ENCODE data around the gene UBR2. TPM values are rescaled to one million over a fixed set of nuclear protein-coding genes. Genes with fewer than 3 reads are reported as not detected.
"Not testable (repeated sequence)": the region's sequence is repeated elsewhere in the genome, so short reads cannot be mapped to it uniquely, and the experiment has no call there.

UBR2 gene
- total RNA-seq, 1 donor from 2014 or later = 32.0 TPM

DNA sequence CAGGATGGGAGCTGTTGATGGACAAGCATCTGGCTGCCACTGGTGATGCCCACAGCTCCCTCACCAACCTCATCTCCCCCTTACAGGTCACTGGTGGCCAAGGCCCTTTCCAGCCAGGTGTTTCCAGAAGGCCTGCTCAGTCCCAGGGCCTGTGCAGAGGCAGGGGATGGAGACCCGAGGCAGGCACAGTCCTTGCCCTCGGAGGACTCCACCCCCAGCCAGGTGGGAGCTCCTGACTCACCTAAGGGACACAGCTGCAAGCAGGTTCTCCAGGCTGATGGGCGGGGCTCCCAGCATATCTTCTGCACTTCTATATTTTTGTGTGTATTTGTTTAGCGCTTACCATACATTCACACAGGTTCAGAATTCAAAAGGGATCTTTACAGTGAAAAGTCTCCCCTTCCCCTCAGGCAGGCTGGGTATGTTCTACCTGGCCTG is 141.1 kb downstream of the UBR2 start:
- ATAC-seq (ENCODE audit: poor library complexity) = no peak
- intact Hi-C loops (cut with DNase I) = no loop called here

DNA sequence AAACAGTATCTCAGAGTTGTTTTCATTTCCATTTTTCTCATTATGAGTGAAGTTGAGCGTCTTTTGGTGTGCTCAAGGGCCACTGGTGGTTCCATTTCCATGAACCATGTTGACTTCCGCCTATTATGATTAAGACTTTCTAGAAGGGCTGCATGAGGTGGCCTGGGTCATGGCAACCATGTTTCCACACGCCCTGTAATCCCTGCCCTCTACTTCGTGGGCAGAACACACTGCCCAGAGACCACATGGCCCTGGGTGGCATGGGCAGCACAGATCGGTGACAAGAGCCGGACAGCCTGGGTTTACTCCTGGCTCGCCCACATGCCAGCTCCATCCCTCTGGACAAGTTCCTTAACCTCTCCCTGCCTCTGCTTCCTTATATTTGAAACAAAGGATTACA is 143.8 kb downstream of the UBR2 start:
- intact Hi-C loops (cut with DNase I) = no loop called here
- no peak for ATAC-seq (ENCODE audit: poor library complexity)
- no peak for DNase-seq

More for the DNA sequence above, 141.1 kb downstream of the UBR2 start:
- DNase-seq = no peak

DNA sequence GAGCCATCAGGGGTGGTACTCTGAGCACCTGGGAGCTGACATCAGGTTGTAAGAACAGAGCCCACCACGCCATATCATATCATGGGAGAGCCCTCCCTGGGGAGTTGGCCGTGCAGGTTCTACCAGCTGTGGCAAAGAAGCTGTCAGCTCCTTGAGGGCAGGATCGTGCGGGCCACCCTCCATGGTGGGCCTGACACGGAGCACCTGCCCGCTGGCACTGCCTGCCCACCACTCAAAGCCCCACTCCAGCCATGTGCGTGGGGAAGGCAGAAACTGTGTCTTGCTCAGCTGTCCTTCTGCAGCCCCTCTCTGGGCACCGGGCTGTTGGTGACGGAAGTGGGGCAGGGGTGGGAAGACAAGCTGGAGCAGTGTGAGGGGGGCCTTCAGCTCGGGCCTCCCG is 144.3 kb downstream of the UBR2 start:
- no peak for DNase-seq
- ATAC-seq (ENCODE audit: poor library complexity) = no peak

DNA sequence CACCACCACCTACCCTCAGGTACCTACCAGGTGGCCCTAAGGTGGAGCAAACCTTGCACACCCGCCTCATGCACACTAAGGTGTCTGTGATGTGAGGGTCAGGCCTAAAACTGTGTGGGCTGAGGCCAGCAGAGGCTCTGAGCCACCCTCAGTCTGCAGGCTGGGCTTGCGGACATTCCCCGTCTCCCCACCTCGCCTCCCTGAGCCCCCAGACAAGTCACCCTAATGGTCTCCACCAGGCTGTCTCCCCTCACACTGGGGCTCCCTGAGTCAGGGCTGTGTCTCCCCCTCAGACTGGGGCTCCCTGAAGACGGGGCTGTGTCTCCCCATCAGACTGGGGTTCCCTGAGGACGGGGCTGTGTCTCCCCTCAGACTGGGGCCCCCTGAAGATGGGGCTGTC is 146.0 kb downstream of the UBR2 start:
- no peak for ATAC-seq (ENCODE audit: poor library complexity)
- DNase-seq = no peak
- intact Hi-C loops (cut with DNase I) = no loop called here

More for the DNA sequence above, 144.3 kb downstream of the UBR2 start:
- intact Hi-C loops (cut with DNase I) = no loop called here

DNA sequence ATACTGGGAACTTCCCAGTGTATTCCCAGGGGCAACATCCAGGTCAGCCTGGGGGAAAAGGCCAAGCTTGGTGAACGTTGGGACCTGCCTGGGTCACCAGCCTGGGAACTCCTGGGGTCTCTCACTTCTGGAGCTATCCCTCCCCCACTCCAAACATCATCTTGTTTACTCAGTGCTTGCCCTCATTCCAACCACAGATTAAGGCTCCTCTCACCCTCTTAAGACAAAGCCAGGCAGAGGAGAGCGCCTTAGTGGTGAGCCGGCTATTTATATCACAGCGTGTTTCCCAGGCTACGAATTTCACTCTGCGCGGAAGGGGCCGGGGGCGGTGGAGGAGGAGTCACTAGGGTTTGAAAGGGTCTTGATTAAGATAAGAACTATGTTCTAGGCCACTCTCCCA is 146.5 kb downstream of the UBR2 start:
- ATAC-seq (ENCODE audit: poor library complexity) (no peak), DNase-seq (no peak)
- intact Hi-C loops (cut with DNase I) = no loop called here

DNA sequence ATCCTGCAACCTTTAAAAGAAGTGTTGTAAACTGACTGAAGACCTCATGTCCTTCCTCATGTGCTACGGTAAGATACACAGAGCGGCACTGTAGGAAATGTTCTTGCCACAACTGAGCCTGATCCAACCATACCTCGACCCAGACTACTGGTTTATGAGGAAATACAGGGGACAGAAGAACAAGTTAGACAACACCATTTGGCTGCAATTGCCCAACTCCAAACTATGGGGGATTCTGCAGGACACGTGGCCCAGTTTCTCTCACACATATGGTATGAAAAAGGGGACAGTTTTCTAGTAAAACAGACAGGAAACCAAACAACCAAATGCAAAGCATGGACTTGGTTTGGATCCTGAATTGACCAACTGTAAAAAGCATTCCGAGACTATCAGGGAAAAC is 148.1 kb downstream of the UBR2 start:
- intact Hi-C loops (cut with DNase I) = no loop called here
- ATAC-seq (ENCODE audit: poor library complexity) (no peak), DNase-seq (no peak)

DNA sequence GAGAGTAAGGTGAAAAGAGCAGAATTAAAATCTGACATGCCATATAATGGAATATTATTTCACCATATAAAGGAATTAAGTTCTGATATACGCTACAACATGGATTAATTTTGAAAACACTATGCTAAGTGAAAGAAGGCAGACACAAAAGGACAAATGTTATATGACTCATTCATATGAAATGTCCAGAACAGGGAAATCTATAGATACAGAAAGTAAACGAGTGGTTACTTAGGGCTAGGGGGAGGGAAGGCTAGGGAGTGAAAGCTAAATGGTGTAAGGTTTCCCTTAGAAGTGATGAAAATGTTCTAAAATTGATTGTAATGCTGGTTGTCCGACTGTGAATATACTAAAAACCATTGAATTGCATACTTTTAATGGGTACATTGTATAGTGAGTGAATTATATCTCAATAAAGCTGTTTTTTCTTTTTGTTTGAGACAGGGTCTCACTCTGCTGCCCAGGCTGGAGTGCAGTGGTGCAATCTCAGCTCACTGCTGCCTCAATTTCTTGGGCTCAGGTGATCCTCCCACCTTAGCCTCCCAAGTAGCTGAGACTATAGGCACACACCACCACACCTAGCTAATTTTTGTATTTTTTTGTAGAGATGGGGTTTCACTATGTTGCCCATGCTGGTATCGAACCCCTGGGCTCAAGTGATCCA is 150.4 kb downstream of the UBR2 start:
- ATAC-seq (ENCODE audit: poor library complexity) (no peak), DNase-seq (no peak)
- intact Hi-C loops (cut with DNase I) = no loop called here

DNA sequence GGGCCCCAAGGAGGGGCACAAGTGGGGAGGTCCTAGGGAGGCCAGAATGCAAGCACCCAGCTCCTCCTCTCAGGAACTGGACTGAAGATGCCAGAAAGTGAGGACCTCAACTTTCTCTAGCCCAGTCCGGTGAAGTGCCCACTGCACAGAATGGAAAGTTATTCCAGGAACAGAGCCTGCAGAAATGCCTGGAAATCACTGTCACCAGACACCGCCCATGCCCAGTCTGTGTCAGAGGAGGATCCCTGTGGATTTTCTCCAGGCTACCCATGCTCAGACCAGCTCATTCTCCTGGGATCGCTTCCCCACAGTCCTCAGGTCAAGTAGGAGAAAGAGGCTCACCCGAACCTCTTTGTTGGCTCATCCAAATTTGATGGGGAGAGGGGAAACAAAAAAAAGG is 152.0 kb downstream of the UBR2 start:
- ATAC-seq (ENCODE audit: poor library complexity) = no peak
- intact Hi-C loops (cut with DNase I) = no loop called here

DNA sequence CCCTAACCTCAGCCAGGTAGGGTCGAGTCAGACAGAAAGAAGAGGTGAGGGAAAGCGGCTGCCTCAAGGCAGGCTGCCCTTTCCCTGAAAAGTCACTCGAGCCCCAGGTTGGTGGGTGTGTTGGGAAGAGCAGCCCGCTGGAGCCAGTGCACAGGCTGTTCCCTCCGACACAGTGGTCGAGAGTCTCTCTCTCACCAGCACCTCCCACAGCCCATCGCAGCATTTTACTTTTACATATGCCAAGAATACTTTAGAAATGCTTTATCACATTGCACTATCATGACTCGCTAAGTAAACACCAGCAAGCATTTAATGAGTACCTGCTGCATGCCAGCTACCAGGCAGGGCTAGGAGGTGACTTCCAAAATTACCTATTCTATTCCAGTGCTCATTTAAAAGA is 156.9 kb downstream of the UBR2 start:
- ATAC-seq (ENCODE audit: poor library complexity) = no peak
- intact Hi-C loops (cut with DNase I) = no loop called here
- DNase-seq = no peak

More for the DNA sequence above, 152.0 kb downstream of the UBR2 start:
- no peak for DNase-seq

DNA sequence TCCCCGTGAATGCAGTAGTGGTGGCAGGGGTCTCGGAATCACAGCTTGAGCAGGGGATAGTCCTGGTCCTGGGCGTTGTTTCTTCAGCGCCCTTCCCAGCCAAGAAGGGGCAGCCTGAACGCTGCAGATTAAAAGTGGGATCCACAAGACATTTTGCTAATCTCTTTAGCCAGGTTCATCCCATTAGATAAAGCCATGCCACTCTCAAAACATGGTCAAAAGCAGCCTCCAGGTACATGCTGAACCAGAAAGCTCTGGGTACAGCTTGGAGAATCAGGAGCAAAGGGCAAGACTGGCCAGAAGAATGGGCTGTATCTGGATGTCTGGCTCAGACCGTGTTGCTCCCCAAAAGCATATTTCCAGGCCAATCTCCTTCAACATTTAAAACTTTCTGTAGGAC is 158.7 kb downstream of the UBR2 start, which contains the start of gene PRPH2:
TSS of gene PRPH2 (minus strand) at position 101 of the 400 bp plus-strand sequence. CDS start 263 bp downstream, outside the sequence.
- ATAC-seq (ENCODE audit: poor library complexity) (no peak), DNase-seq (no peak)
- intact Hi-C loops (cut with DNase I) = no loop called here

DNA sequence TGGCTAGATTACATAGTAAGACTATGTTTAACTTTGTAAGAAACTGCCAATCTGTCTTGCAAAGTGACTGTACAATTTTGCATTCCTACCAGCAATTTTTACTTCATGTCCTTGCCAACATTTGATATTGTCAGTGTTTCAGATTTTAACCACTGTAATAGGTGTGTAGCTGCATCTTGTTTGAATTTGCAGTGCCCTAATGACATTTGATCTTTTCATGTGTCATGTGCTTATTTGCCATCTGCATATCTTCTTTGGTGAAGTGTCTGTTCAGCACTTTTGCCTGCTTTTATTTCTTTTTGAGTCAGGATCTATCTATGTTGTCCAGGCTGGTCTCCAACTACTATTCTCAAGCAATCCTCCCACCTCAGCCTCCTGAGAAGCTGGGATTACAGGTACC is 161.0 kb downstream of the UBR2 start:
- intact Hi-C loops (cut with DNase I) = no loop called here
- no peak for DNase-seq
- no peak for ATAC-seq (ENCODE audit: poor library complexity)

DNA sequence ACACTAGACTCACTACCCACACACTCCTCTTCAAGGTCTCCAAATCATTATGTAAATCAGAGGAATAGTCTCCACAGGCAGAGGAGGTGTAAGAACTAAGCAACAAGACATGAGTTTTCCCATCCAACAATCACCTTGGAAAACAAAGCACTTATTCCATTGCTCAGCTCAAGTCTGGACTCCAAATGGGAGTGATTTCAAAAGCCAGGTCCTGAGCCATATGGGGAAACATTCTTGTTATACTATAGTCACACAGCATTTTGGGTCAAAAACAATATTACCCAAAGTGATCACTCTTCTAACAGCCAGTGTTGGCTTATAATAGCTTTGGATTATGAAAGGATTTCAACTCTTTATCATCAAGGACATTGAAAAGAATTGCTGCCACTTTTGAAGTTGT is 162.2 kb downstream of the UBR2 start:
- ATAC-seq (ENCODE audit: poor library complexity) (no peak), DNase-seq (no peak)
- intact Hi-C loops (cut with DNase I) = loop anchor here (2.0 kb wide), 1 partner anchor 65 kb away; no protein-coding TSS in a partner anchor

DNA sequence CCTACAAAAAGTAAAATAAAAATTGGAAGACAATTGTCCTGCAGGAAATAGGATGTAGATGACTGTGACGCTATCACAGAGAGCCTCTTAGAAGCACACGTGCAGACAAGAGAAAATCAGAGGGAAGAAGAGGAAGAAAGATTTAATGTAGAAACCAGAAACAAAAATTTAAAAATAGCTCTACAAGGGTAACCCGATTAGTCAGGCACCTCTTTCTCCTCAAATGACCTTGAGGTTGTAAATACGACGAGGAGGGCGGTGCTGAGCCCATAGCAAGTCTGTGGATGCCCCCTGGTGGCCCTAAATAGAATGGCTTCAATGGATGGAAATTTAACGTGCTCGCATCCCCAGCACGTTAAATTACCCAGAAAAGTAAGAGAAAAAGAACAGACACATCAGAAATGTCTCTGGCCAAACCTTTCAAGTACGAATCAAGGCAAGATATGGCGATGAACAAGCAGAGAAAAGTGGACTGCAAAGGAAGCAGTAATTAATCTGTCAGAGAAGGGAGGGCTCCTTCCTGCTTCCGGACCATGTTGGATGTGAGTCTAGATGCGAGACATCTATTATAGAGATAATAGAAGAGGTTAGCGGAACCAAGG is 162.8 kb downstream of the UBR2 start:
- intact Hi-C loops (cut with DNase I) = loop anchor here (2.0 kb wide), 1 partner anchor 66 kb away; no protein-coding TSS in a partner anchor
- ATAC-seq (ENCODE audit: poor library complexity) = peak; percentile 97
- DNase-seq = peak; percentile 75

DNA sequence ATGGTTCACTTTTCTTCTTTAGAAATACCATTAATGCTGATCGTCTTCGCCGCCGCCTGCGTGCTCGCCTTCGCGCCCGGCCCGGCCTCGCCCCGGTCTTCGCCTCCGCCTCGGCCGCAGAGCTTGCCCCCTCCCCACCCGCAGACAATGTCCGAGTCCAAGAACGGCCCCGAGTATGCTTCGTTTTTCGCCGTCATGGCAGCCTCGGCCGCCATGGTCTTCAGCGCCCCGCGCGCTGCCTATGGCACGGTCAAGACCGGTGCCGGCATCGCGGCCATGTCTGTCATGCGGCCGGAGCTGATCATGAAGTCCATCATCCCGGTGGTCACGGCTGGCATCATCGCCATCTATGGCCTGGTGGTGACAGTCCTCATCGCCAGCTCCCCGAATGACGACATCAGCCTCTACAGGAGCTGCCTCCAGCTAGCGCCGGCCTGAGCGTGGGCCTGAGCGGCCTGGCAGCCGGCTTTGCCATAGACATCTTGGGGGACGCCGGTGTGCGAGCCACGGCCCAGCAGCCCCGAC is 163.3 kb downstream of the UBR2 start:
- peak; percentile 67 for ATAC-seq (ENCODE audit: poor library complexity)
- intact Hi-C loops (cut with DNase I) = loop anchor here (2.0 kb wide), 1 partner anchor 66 kb away; no protein-coding TSS in a partner anchor
- DNase-seq = peak; percentile 64

DNA sequence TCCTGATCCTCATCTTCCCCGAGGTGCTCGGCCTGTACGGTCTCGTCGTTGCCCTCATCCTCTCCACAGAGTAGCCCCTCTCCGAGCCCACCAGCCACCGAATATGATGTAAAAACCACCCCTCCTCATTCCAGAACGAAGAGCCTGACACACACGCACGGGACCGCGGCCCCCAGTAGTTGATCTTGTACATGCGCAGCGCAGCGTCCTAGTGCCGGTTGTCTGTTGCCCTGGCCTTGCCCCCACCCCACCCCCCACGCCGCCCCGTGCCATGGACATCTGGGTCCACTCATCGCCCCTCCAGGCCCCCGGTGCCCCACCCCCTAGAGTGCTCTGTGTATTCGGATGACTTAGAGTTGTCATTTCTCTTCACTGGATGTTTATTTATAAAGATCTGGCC is 163.8 kb downstream of the UBR2 start:
- intact Hi-C loops (cut with DNase I) = loop anchor here (2.0 kb wide), 1 partner anchor 67 kb away; no protein-coding TSS in a partner anchor
- ATAC-seq (ENCODE audit: poor library complexity) = peak; percentile 24
- DNase-seq = peak; percentile 52

DNA sequence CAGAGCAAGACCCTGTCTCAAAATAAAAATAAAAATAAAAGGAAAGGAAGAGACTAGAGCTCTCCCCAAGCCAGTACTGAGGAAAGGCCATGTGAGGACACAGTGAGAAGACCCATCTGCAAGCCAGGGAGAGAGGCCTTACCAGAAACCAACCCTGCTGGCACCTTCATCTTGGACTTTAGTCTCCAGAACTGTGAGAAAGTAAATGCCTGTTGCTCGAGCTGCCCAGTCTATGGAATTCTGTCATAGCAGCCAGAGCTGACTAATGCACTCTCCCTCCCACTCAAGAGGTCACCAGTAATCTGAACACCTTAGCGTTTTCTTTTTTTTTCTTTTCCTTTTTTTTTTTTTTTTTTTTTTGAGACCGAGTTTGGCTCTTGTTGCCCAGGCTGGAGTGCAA is 165.9 kb downstream of the UBR2 start:
- no peak for ATAC-seq (ENCODE audit: poor library complexity)
- DNase-seq = no peak
- intact Hi-C loops (cut with DNase I) = no loop called here

DNA sequence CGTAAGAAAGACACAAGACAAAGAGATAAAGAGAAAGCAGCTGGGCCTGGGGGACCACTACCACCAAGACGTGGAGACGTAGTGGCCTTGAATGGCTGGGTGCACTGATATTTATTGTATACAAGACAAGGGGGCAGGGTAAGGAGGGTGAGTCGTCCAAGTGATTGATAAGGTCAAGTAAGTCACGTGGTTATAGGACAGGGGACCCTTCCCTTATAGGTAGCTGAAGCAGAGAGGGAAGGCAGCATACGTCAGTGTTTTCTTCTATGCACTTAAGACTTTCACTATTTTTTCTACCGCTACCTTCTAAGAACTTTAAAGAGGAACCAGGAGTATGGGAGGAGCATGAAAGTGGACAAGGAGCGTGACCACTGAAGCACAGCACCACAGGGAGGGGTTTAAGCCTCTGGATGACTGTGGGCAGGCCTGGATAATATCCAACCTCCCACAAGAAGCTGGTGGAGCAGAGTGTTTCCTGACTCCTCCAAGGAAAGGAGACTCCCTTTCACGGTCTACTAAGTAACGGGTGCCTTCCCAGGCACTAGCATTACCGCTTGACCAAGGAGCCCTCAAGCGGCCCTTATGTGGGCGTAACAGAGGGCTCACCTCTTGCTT is 170.1 kb downstream of the UBR2 start:
- intact Hi-C loops (cut with DNase I); ATAC-seq (ENCODE audit: poor library complexity); DNase-seq: not testable (repeated sequence)

DNA sequence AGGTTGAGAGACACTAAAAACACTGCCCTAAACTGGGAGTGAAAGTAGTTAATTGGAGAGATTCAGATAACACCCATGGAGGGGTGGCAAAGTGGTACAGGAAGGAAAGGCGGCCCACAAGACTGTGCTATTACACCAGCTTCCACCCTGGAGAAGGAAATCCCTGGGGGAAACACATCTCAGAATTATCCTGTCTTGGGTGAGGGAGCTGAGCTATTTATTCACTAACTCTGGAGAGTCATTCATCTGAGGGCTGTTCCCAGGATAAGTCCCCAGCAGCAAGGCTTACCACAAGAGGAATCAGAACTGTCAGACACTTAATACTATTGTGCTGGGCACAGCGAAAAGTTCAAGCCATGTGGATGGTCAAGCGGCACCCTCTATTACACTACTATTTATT is 172.1 kb downstream of the UBR2 start:
- intact Hi-C loops (cut with DNase I) = no loop called here
- ATAC-seq (ENCODE audit: poor library complexity) (no peak), DNase-seq (no peak)

DNA sequence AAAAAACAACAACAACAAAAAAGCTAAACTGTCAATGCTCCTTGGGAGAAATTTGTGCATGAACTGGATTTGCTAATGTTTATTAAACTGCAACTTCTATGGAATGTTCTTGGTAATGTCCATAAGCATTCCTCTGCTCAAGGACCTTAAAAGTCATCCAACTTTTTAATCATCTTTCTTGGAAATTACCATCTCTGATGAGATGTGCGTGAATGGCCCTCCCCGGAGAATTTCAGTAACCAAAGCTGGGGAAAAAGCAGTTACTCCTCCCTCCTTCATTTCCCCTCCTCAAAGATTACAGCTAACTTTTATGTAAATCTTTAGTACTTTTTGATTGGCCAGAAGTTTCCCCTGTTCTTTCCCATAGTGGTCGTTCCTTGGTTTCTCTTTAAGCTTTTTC is 176.9 kb downstream of the UBR2 start:
- intact Hi-C loops (cut with DNase I) = no loop called here
- no peak for ATAC-seq (ENCODE audit: poor library complexity)
- DNase-seq = no peak

Data from Right ventricle myocardium superior (tissue), 1 donor.